BLaER1 treated with 17β-estradiol and CSF1 and Interleukin-3, amounts not matched to agents 10 nM and 100 nM (cell line): Measurements from ENCODE around the gene ZFP28.

Experiments used
- H3K27ac ChIP-seq, 11 experiments: shearing (Covaris generic); formaldehyde crosslinking; 2 replicates each; pipeline ENCODE4 v1.8.1; 2022
- H3K27me3 ChIP-seq, 11 experiments: shearing (Covaris generic); formaldehyde crosslinking; 2 replicates each; pipeline ENCODE4 v1.8.1; 2022
- H3K36me3 ChIP-seq, 11 experiments: shearing (Covaris generic); formaldehyde crosslinking; 2 replicates each; pipeline ENCODE4 v1.8.1; 2022
- H3K4me1 ChIP-seq, 10 experiments: shearing (Covaris generic); formaldehyde crosslinking; 2 replicates each; pipeline ENCODE4 v1.8.1; 2022
- H3K4me2 ChIP-seq, 11 experiments: shearing (Covaris generic); formaldehyde crosslinking; 2 replicates each; pipeline ENCODE4 v1.8.1; 2022
- H3K4me3 ChIP-seq, 10 experiments: shearing (Covaris generic); formaldehyde crosslinking; 2 replicates each; pipeline ENCODE4 v1.8.1; 2022
- H3K9ac ChIP-seq, 11 experiments: shearing (Covaris generic); formaldehyde crosslinking; 2 replicates each; pipeline ENCODE4 v1.8.1; 2022
- H3K9me3 ChIP-seq, 11 experiments: shearing (Covaris generic); formaldehyde crosslinking; replicated peaks in 1 of 11; 2 replicates each; pipeline ENCODE4 v1.8.1; 2022
- H4K20me1 ChIP-seq, 11 experiments: shearing (Covaris generic); formaldehyde crosslinking; 2 replicates each; pipeline ENCODE4 v1.8.1; 2022
- Cebpa-rat ChIP-seq, 11 experiments: shearing (Covaris generic); IDR thresholded peaks; 2 replicates each; pipeline ENCODE4 v1.8.1; 2022

ZFP28 gene

DNA sequence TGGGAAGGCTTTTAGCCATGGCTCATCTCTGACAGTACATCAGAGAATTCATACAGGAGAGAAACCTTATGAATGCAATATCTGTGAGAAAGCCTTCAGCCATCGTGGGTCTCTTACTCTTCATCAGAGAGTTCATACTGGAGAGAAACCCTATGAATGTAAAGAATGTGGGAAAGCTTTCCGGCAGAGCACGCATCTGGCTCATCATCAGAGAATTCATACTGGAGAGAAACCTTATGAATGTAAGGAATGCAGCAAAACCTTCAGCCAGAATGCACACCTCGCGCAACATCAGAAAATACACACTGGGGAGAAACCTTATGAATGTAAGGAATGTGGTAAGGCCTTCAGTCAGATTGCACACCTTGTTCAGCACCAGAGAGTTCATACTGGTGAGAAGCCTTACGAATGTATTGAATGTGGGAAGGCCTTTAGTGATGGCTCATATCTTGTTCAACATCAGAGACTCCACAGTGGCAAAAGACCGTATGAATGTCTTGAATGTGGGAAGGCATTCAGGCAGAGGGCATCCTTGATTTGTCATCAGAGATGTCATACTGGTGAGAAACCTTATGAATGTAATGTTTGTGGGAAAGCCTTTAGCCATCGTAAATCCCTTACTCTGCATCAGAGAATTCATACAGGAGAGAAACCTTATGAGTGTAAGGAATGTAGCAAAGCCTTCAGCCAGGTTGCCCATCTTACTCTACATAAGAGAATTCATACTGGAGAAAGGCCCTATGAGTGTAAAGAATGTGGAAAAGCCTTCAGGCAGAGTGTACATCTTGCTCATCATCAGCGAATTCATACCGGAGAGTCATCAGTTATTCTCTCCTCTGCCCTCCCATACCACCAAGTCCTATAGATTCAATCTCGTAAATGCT is 39.2 kb downstream of the ZFP28 start:
- H4K20me1 ChIP-seq = no peaks in the 10 kb centered on the region
- H3K27ac ChIP-seq = no peak overlapping the region
- peaks cover 100% of the 10 kb centered on the region in 11 experiments for H3K9me3 ChIP-seq
- H3K4me3 ChIP-seq = peak overlapping the region in 8 of 10 experiments; percentile 3 to 50 (median 32); a peak in 13 of 20 replicates
- no peaks in the 10 kb centered on the region; a peak in 1 of 22 replicates for H3K27me3 ChIP-seq
- no peak overlapping the region for H3K9ac ChIP-seq
- H3K4me2 ChIP-seq = no peak overlapping the region
- no peaks in the 10 kb centered on the region for H3K4me1 ChIP-seq
- peaks cover 94 to 100% (median 99%) of the 10 kb centered on the region in 11 experiments for H3K36me3 ChIP-seq
- no peak for TF ChIP-seq Cebpa-rat (IDR thresholded peaks at IDR 0.05)

DNA sequence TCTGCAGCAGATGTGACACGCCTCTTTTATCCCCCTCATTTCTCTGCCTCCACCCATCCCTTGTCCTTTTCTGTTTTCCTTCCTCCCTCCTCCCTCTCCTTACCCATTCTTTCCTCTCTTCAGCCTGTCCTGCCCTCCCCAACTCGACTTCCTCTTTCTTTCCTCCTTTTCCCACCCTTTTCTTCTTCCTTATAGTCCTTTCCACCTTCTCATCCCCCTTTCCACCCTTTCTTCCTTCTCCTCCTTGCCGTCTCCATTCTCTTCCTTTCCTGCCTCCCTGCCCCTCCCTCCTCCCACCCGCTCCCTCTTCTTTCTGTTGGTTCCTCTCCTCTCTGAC is 55.7 kb downstream of the ZFP28 start:
- Histone ChIP-seq H3K4me3 (peak overlapping the region; percentile 73 to 98 (median 96); a peak in 19 of 20 replicates), H3K4me1 (peaks cover 8 to 12% (median 10%) of the 10 kb centered on the region in 10 experiments; a peak in 19 of 20 replicates), H3K9ac (peak overlapping the region in 1 of 11 experiments; percentile 87; a peak in 1 of 22 replicates), H3K27ac (no peak overlapping the region; a peak in 1 of 22 replicates), H3K9me3 (peaks cover 69 to 86% (median 81%) of the 10 kb centered on the region in 11 experiments), H3K27me3 (no peaks in the 10 kb centered on the region), H3K36me3 (peaks cover 28 to 36% (median 31%) of the 10 kb centered on the region in 11 experiments), H3K4me2 (peak overlapping the region in 9 of 11 experiments; percentile 8 to 94 (median 46); a peak in 7 of 22 replicates), H4K20me1 (peaks cover 0 to 11% (median 0%) of the 10 kb centered on the region in 11 experiments; a peak in 2 of 22 replicates)
- no peak for TF ChIP-seq Cebpa-rat (IDR thresholded peaks at IDR 0.05)

DNA sequence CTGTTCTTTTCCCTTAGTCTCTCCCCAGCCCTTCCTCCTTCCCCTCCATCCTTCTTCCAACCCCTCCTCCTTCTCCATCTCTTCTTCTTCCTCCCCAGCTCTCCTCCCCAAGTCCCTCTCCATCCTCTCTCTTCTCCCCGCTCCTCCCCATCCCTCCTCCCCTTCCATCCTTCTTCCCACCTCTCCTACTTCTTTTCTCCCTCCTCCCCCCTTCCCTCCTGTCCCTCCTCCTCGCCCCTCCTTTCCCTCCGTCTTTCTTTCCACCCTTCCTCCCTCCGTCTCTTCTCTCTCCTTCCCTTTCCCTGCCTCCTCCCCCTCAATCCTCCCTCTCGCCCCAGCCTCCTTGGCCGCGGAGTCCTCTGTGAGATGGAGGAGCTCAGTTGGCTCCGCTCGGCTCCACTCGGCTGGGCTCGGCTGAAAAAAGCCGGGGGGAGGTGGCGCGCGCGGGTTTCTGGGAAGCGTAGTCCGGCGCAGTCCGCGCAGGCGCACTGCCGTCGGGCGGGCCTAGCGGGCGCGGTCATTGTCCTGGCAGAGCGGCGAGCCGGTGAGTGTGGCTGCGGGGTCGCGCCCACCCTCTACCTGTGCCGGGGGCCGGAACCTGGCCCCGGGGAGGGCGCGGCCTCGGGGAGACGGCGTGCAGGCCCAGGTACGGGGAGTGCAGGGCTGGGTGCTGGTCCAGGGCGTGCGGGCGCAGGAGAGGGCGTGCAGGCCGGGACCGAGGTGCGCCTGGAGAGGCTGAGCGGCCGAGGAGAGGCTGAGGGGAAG is 56.2 kb downstream of the ZFP28 start, which contains the start of gene ZNF71:
Gene ZNF71, plus strand, starts transcription at position 520 of the 765 bp plus-strand sequence. CDS start 6,257 bp downstream, outside the sequence.
- peaks cover 28 to 36% (median 32%) of the 10 kb centered on the region in 11 experiments for H3K36me3 ChIP-seq
- no peaks in the 10 kb centered on the region for H3K27me3 ChIP-seq
- peaks cover 0 to 11% (median 0%) of the 10 kb centered on the region in 11 experiments; a peak in 2 of 22 replicates for H4K20me1 ChIP-seq
- peak within 1 kb of the TSS; percentile 88 to 96 (median 94) for H3K4me2 ChIP-seq
- peak within 1 kb of the TSS; percentile 25 to 84 (median 74); a peak in 21 of 22 replicates for H3K27ac ChIP-seq
- H3K9ac ChIP-seq = peak within 1 kb of the TSS; percentile 84 to 94 (median 88)
- no peak for TF ChIP-seq Cebpa-rat (IDR thresholded peaks at IDR 0.05)
- peaks cover 65 to 86% (median 80%) of the 10 kb centered on the region in 11 experiments for H3K9me3 ChIP-seq
- H3K4me1 ChIP-seq = peaks cover 8 to 12% (median 10%) of the 10 kb centered on the region in 10 experiments; a peak in 19 of 20 replicates
- H3K4me3 ChIP-seq = peak within 1 kb of the TSS; percentile 73 to 98 (median 96)

GRCh38 chr19:56595548-56595899 is 56.8 kb downstream of the ZFP28 start:
- Histone ChIP-seq H3K4me1 (peaks cover 8 to 12% (median 10%) of the 10 kb centered on the region in 10 experiments; a peak in 19 of 20 replicates), H3K27me3 (no peaks in the 10 kb centered on the region), H3K4me3 (peak overlapping the region; percentile 73 to 98 (median 96)), H3K36me3 (peaks cover 30 to 39% (median 34%) of the 10 kb centered on the region in 11 experiments), H3K27ac (peak overlapping the region; percentile 25 to 84 (median 74); a peak in 21 of 22 replicates), H3K9ac (peak overlapping the region; percentile 84 to 94 (median 88)), H4K20me1 (peaks cover 0 to 11% (median 0%) of the 10 kb centered on the region in 11 experiments; a peak in 2 of 22 replicates), H3K4me2 (peak overlapping the region; percentile 88 to 96 (median 94)), H3K9me3 (peaks cover 61 to 83% (median 77%) of the 10 kb centered on the region in 11 experiments)
- TF ChIP-seq Cebpa-rat (IDR thresholded peaks at IDR 0.05) = no peak

- H3K9me3 ChIP-seq = peaks cover 62 to 83% (median 77%) of the 10 kb centered on the region in 11 experiments
- H3K4me2 ChIP-seq = peak overlapping the region; percentile 88 to 96 (median 94); a peak in 20 of 22 replicates
- peaks cover 8 to 12% (median 10%) of the 10 kb centered on the region in 10 experiments; a peak in 19 of 20 replicates for H3K4me1 ChIP-seq
- peaks cover 0 to 22% (median 0%) of the 10 kb centered on the region in 11 experiments; a peak in 2 of 22 replicates for H4K20me1 ChIP-seq
- no peak for TF ChIP-seq Cebpa-rat (IDR thresholded peaks at IDR 0.05)
- H3K27ac ChIP-seq = no peak overlapping the region
- peaks cover 41 to 50% (median 46%) of the 10 kb centered on the region in 11 experiments for H3K36me3 ChIP-seq
- peak overlapping the region in 1 of 11 experiments; percentile 93; a peak in 1 of 22 replicates for H3K9ac ChIP-seq
- no peaks in the 10 kb centered on the region for H3K27me3 ChIP-seq
- peak overlapping the region; percentile 73 to 98 (median 96); a peak in 17 of 20 replicates for H3K4me3 ChIP-seq
Measured at GRCh38 chr19:56596676-56597075, 57.9 kb downstream of the ZFP28 start.

GRCh38 chr19:56597696-56598095 is 58.9 kb downstream of the ZFP28 start:
- H3K36me3 ChIP-seq = peaks cover 52 to 60% (median 56%) of the 10 kb centered on the region in 11 experiments
- no peaks in the 10 kb centered on the region for H3K27me3 ChIP-seq
- peaks cover 0 to 22% (median 0%) of the 10 kb centered on the region in 11 experiments; a peak in 2 of 22 replicates for H4K20me1 ChIP-seq
- no peak overlapping the region for H3K27ac ChIP-seq
- no peak overlapping the region for H3K9ac ChIP-seq
- no peak for TF ChIP-seq Cebpa-rat (IDR thresholded peaks at IDR 0.05)
- peaks cover 62 to 83% (median 77%) of the 10 kb centered on the region in 11 experiments for H3K9me3 ChIP-seq
- H3K4me2 ChIP-seq = no peak overlapping the region
- peak overlapping the region in 3 of 10 experiments; percentile 2 to 96 (median 25); a peak in 3 of 20 replicates for H3K4me3 ChIP-seq
- peaks cover 8 to 12% (median 10%) of the 10 kb centered on the region in 10 experiments; a peak in 19 of 20 replicates for H3K4me1 ChIP-seq

GRCh38 chr19:56601375-56601774 is 62.6 kb downstream of the ZFP28 start:
- H3K4me3 ChIP-seq = peak overlapping the region in 6 of 10 experiments; percentile 8 to 38 (median 24); a peak in 5 of 20 replicates
- no peak overlapping the region for H3K4me2 ChIP-seq
- no peak overlapping the region for H3K9ac ChIP-seq
- H3K27me3 ChIP-seq = no peaks in the 10 kb centered on the region
- H3K9me3 ChIP-seq = peaks cover 91 to 98% (median 96%) of the 10 kb centered on the region in 11 experiments
- TF ChIP-seq Cebpa-rat (IDR thresholded peaks at IDR 0.05) = no peak
- H3K27ac ChIP-seq = no peak overlapping the region
- H4K20me1 ChIP-seq = peaks cover 0 to 16% (median 0%) of the 10 kb centered on the region in 11 experiments; a peak in 3 of 22 replicates
- H3K36me3 ChIP-seq = peaks cover 88 to 96% (median 91%) of the 10 kb centered on the region in 11 experiments
- H3K4me1 ChIP-seq = peaks cover 1 to 5% (median 3%) of the 10 kb centered on the region in 10 experiments; a peak in 17 of 20 replicates

DNA sequence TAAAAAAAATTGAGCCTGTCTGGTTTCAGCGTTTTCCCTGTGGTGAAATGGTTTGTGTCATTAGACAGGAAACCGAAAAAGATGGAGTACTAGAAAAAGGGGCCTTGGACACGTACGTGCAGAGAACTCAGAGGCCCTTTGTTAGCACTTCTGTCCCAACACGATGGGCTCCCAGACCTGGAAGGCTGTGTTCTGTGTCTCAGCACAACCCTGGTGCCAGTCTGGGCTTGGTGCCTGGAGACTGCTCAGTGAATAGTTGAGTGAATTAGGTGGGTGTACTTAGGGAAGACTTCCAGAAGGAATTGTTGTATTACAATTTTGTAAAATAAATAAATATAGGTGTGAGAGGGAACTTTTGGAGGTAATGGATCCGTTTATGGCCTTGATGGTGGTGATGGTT is 65.1 kb downstream of the ZFP28 start:
- H3K4me2 ChIP-seq = no peak overlapping the region
- peaks cover 0 to 20% (median 0%) of the 10 kb centered on the region in 11 experiments; a peak in 3 of 22 replicates for H4K20me1 ChIP-seq
- no peak overlapping the region for H3K9ac ChIP-seq
- H3K27me3 ChIP-seq = no peaks in the 10 kb centered on the region
- no peak overlapping the region for H3K27ac ChIP-seq
- no peaks in the 10 kb centered on the region for H3K4me1 ChIP-seq
- H3K9me3 ChIP-seq = peaks cover 91 to 98% (median 96%) of the 10 kb centered on the region in 11 experiments
- H3K4me3 ChIP-seq = peak overlapping the region in 2 of 10 experiments; percentile 1 to 5; a peak in 2 of 20 replicates
- peaks cover 90 to 96% (median 91%) of the 10 kb centered on the region in 11 experiments for H3K36me3 ChIP-seq
- TF ChIP-seq Cebpa-rat (IDR thresholded peaks at IDR 0.05) = no peak
